Retinal pigment epithelial cell (primary cell): ENCODE results near the gene ZNRF1.
A peak's percentile ranks its signal among the peaks of the same experiment; 100 is the strongest.
"Not testable (repeated sequence)": the region's sequence is repeated elsewhere in the genome, so short reads cannot be mapped to it uniquely, and the experiment has no call there.

ENCODE experiments used
- DNase-seq: peaks from one replicate; pipeline ENCODE4 v3.0.0-alpha.2; 2010; ENCODE audit warnings: low read depth
- H3K4me3 ChIP-seq: 2 replicates; pipeline ENCODE4 v1.5.1; 2011; ENCODE audit warnings: mild to moderate bottlenecking, low read length, control low read depth, moderate library complexity
- TF ChIP-seq, protein P1 (sequence below): conservative IDR thresholded peaks from 2 replicates; pipeline ENCODE4 v1.5.1; 2011; ENCODE audit warnings: low read depth, low read length, control low read depth, inconsistent platforms

ZNRF1 gene

DNA sequence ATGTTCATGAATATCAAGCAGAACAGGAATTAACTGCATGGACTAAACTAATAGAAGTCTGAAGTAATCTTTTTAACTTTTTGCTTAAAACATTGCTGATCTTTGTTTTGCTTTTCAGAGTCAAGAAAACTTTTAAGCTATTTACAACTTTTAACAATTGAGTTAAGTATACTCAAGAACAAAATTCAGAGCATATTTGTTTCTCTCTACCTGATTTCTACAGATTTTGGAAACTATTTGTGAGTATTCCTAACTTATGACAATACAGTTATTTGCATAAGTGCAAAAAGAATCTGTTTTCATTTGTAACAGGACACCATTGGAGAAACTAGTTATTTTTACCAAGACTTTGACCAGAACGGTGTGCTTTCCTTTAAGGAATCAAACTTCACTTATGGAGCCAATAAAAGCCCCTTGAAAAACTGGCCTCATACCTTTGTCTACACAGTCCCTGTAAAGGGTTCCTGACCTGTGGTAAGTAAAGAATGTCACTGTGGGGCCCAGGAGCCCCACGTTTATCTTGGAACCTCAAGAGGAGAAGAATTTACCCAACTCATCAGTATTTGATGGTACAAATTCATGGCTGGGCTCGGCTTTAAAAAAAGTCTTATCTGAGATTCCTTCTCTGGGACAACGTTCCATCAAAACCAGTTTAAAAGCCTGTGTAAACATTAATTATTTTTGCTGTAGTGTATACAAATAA lies 129.0 kb downstream of the ZNRF1 start:
- TF ChIP-seq, protein P1, sequence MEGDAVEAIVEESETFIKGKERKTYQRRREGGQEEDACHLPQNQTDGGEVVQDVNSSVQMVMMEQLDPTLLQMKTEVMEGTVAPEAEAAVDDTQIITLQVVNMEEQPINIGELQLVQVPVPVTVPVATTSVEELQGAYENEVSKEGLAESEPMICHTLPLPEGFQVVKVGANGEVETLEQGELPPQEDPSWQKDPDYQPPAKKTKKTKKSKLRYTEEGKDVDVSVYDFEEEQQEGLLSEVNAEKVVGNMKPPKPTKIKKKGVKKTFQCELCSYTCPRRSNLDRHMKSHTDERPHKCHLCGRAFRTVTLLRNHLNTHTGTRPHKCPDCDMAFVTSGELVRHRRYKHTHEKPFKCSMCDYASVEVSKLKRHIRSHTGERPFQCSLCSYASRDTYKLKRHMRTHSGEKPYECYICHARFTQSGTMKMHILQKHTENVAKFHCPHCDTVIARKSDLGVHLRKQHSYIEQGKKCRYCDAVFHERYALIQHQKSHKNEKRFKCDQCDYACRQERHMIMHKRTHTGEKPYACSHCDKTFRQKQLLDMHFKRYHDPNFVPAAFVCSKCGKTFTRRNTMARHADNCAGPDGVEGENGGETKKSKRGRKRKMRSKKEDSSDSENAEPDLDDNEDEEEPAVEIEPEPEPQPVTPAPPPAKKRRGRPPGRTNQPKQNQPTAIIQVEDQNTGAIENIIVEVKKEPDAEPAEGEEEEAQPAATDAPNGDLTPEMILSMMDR, result no peak
- no peak overlapping the region for H3K4me3 ChIP-seq
- no peak for DNase-seq

DNA sequence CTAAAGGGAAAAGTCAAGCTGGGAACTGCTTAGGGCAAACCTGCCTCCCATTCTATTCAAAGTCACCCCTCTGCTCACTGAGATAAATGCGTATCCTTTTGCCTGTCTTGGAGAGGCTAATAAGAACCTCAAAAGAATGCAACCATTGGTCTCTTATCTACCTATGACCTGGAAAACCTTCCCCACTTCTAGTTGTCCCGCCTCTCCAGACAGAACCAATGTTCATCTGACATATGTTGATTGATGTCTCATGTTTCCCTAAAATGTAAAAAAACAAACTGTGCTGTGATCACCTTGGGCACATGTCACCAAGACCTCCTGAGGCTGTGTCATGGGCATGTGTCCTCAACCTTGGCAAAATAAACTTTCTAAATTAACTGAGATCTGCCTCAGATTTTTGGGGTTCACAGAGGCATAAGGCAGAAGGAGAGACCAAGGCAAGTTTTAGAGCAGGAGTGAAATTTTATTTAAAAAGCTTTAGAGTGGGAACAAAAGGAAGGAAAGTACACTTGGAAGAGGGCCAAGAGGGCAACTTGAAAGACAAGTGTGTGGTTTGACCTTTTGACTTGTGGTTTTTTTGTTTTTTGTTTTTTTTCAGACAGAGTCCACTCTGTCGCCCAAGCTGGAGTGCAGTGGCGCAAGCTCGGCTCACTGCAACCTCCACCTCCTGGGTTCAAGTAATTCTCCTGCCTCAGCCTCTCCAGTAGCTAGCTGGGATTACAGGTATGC lies 130.8 kb downstream of the ZNRF1 start:
- not testable (repeated sequence) for H3K4me3 ChIP-seq, DNase-seq

DNA sequence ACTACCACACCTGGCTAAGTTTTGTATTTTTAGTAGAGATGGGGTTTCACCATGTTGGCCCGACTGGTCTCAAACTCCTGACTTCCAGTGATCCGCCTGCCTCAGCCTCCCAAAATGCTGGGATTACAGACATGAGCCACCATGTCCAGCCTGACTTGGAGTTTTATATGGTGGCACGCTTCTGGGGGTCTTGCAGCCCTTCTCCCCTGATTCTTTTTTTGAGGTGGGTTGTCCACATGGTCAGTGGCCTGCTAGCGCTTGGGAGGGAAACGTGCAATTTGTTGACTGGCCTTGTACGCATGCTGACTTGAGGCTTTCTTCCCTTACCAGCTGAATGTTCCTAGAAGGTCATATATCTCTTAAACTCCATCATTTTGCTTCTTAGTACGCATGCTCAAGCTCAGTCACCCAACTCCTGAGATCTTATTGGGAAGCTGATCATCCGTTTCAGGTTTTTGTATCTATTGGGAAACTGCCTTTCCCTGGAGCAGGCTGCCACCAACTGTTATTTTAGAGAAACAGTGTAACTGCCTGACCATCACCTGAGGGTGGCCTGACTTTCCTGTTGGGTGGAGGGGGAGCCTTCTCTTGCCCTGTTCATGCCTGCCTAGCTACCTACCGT lies 131.4 kb downstream of the ZNRF1 start:
- H3K4me3 ChIP-seq, result no peak overlapping the region
- TF ChIP-seq, protein P1, result peak; percentile 8
- no peak for DNase-seq

DNA sequence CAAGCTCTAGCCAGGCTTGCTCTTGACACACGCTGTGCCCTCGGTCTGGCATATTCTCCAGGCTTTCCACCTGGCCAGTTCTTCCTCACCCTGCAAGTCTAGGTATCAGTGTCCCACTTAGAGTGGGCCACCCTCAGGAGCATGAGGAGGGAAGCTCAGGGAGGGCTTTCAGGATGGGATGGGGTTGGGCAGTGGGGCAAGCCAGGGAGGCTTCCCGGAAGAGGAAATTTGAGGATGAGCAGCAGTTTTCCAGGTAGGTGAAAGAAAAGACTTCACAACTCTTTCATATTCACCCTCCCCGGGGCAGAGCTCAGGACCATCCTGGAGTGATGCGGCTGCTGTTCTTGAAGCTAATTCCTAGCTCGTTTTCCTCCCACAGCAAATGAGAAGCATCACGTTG lies 132.3 kb downstream of the ZNRF1 start:
- DNase-seq, result no peak
- TF ChIP-seq, protein P1, result no peak
- no peak overlapping the region for H3K4me3 ChIP-seq

DNA sequence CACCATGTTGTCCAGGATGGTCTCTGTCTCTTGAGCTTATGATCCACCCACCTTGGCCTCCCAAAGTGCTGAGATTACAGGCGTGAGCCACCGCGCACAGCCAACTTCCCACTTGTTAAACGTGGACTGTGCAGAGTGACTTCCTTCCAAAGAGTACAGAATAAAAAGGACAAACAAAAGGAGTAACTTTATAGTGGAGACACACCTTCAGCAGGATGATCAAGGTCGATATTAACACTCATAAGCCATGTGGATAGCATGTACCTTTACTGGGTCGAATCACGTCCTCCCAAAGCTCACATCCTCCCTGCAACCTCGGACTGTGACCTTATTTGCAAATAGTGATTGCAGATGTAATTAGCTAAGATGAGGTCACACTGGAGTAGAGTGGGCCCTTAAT lies 139.4 kb downstream of the ZNRF1 start:
- TF ChIP-seq, protein P1, result no peak
- H3K4me3 ChIP-seq, result no peak overlapping the region
- DNase-seq, result no peak

DNA sequence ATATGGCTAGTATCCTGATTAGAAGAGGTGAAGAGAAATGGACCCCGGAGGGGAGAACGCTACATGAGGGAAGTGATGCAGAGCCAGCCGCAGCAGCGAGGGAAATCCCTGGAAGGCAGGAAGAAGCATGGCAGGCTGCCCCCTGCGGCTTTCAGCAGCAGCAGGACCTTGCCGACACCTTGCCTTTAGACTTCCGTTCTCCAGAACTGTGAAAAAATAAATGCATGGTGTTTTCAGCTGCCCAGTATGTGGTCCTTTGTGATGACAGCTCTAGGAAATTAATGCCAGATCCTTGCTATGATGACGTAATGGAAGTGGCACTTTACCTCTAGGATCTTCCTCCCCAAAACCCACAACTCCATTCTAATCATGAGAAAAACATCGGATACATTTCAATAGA lies 139.8 kb downstream of the ZNRF1 start:
- TF ChIP-seq, protein P1, result no peak
- no peak for DNase-seq
- H3K4me3 ChIP-seq, result no peak overlapping the region

DNA sequence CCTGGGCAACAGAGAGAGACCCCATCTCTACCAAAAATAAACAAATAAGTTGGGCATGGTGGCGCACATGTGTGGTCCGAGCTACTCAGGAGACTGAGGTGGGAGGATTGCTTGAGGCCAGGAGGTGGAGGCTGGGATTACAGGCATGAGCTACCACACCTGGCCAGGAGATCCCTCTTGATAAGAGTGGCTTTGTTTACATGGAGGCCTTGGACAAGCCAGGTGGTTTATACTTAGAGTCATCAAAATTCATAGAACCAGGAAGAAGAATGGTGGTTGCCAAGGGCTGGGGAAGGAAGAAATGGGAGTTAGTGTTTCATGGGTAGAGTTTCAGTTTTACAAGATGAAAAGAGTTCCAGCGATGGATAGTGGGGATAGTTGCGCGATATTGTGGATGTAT lies 140.7 kb downstream of the ZNRF1 start:
- TF ChIP-seq, protein P1, result no peak
- DNase-seq, result no peak
- H3K4me3 ChIP-seq, result no peak overlapping the region
